HCT116 (cell line): ENCODE results near the gene FBXL16. TPM values are rescaled to one million over a fixed set of nuclear protein-coding genes. Genes with fewer than 3 reads are reported as not detected.

Source experiments
- ATAC-seq: fragments of 200-7000 bp; cut with Tn5 transposase; 2 replicates; pipeline ENCODE4 v1.9.1; 2020; ENCODE audit warnings: mild to moderate bottlenecking, moderate library complexity
- BruUV-seq: library from RNA; stranded (reverse); fragments of 400-500 nt; replicated peaks from 2 replicates; lab custom pipeline; 2021; lab: Mats Ljungman, UMichigan
- CTCF ChIA-PET: fragments of 300-600 bp; sonication (Branson Sonifier 250); formaldehyde crosslinking; loops from one replicate; lab custom pipeline; 2021; ENCODE audit warnings: antibody characterized with exemption; lab: Charles Lee
- POLR2A ChIA-PET: fragments of 300-600, 350-600 bp; sonication (Branson Sonifier 250); formaldehyde crosslinking; loops from one replicate; lab custom pipeline; 2021; ENCODE audit warnings: antibody characterized with exemption; lab: Charles Lee
- RAD21 ChIA-PET, 2 experiments: fragments of 300-600 bp; sonication (Branson Sonifier 250); formaldehyde crosslinking; loops; one replicate each; lab custom pipeline; 2023; ENCODE audit warnings: low total read pairs in 2 of 2; ENCODE audit not compliant: uncharacterized antibody in 2 of 2, unreplicated experiment in 2 of 2, low non-redundant PET in 1 of 2; lab: Charles Lee
- DNase-seq: peaks from one replicate; pipeline ENCODE4 v3.0.0-alpha.2; 2010; ENCODE audit warnings: low read depth, low spot score
- H2AFZ ChIP-seq: fragments of 200-600 bp; shearing (Covaris generic), sonication (generic); 2 replicates; pipeline ENCODE4 v1.6.1; 2017; ENCODE audit warnings: low read depth, mixed run types, mixed read lengths, antibody characterized with exemption, low read length; ENCODE audit not compliant: poor library complexity, severe bottlenecking
- H3K27ac ChIP-seq: 2 replicates; pipeline ENCODE4 v1.5.1; 2012; ENCODE audit warnings: low read depth, low read length
- H3K27me3 ChIP-seq: fragments of 200-600 bp; sonication (generic); 2 replicates; pipeline ENCODE4 v1.6.1; 2016; ENCODE audit warnings: mixed run types, low read length, mixed read lengths; ENCODE audit not compliant: insufficient read depth
- H3K36me3 ChIP-seq, 2 experiments: fragments of 200-500 bp in 1 of 2; fragments of 200-600 bp in 1 of 2; sonication (Bioruptor generic) in 1 of 2; sonication (generic) in 1 of 2; 2 replicates each; pipeline versions ENCODE4 v1.5.1 to v1.6.1; 2014 to 2016; ENCODE audit warnings: low read length in 2 of 2, inconsistent platforms in 1 of 2, mixed read lengths in 1 of 2, mixed run types in 1 of 2; ENCODE audit not compliant: insufficient read depth in 2 of 2, control insufficient read depth in 1 of 2
- H3K4me1 ChIP-seq, 2 experiments: fragments of 200-600 bp in 1 of 2; sonication (generic) in 1 of 2; 2 replicates each; pipeline versions ENCODE4 v1.5.1 to v1.6.1; 2012 to 2017; ENCODE audit warnings: low read length in 2 of 2, inconsistent platforms in 1 of 2, mild to moderate bottlenecking in 1 of 2, mixed read lengths in 1 of 2, mixed run types in 1 of 2, moderate library complexity in 1 of 2; ENCODE audit not compliant: insufficient read depth in 2 of 2, control insufficient read depth in 1 of 2
- H3K4me2 ChIP-seq: fragments of 200-600 bp; sonication (generic); 2 replicates; pipeline ENCODE4 v1.6.1; 2017; ENCODE audit warnings: mixed run types, low read length, mixed read lengths
- H3K4me3 ChIP-seq, 2 experiments: fragments of 200-600 bp in 1 of 2; sonication (generic) in 1 of 2; replicated peaks in 1 of 2; 2 replicates each; pipeline ENCODE4 v1.5.1; 2011 to 2016; ENCODE audit warnings: low read length in 2 of 2, control low read depth in 1 of 2, low read depth in 1 of 2, mild to moderate bottlenecking in 1 of 2, mixed read lengths in 1 of 2, mixed run types in 1 of 2
- H3K79me2 ChIP-seq: fragments of 200-600 bp; sonication (generic); 2 replicates; pipeline ENCODE4 v1.6.1; 2017; ENCODE audit warnings: mild to moderate bottlenecking, mixed run types, low read length, moderate library complexity, mixed read lengths; ENCODE audit not compliant: insufficient read depth
- H3K9ac ChIP-seq: fragments of 200-600 bp; sonication (generic); 2 replicates; pipeline ENCODE4 v1.6.1; 2016; ENCODE audit warnings: low read length, mixed read lengths
- H3K9me2 ChIP-seq: fragments of 200-600 bp; sonication (generic), shearing (Covaris generic); 2 replicates; pipeline ENCODE4 v1.6.1; 2017; ENCODE audit warnings: mixed run types, mild to moderate bottlenecking, moderate library complexity; ENCODE audit not compliant: insufficient read depth
- H3K9me3 ChIP-seq, 2 experiments: fragments of 200-500 bp in 1 of 2; fragments of 200-600 bp in 1 of 2; sonication (Bioruptor generic) in 1 of 2; sonication (generic) in 1 of 2; 2 replicates each; pipeline ENCODE4 v1.6.1; 2014 to 2017; ENCODE audit warnings: low read length in 2 of 2, mixed read lengths in 2 of 2, inconsistent platforms in 1 of 2, low read depth in 1 of 2, mild to moderate bottlenecking in 1 of 2, mixed run types in 1 of 2, moderate library complexity in 1 of 2; ENCODE audit not compliant: control insufficient read depth in 1 of 2, insufficient read depth in 1 of 2
- H4K20me1 ChIP-seq: fragments of 200-600 bp; sonication (generic), shearing (Covaris generic); 2 replicates; pipeline ENCODE4 v1.6.1; 2017; ENCODE audit warnings: mixed run types, mild to moderate bottlenecking, moderate library complexity; ENCODE audit not compliant: insufficient read depth
- CEBPB ChIP-seq: IDR thresholded peaks from 2 replicates; pipeline ENCODE4 v1.6.1; 2012; ENCODE audit warnings: low read depth
- EGR1 ChIP-seq: IDR thresholded peaks from 2 replicates; pipeline ENCODE4 v1.6.1; 2012; ENCODE audit warnings: low read depth
- ELF1 ChIP-seq: IDR thresholded peaks from 2 replicates; pipeline ENCODE4 v1.6.1; 2012; ENCODE audit warnings: low read depth, borderline replicate concordance
- EZH2 ChIP-seq: fragments of 200-600 bp; sonication (generic); IDR thresholded peaks from 2 replicates; pipeline ENCODE4 v1.6.1; 2017; ENCODE audit warnings: antibody characterized with exemption, mixed run types
- JUND ChIP-seq: IDR thresholded peaks from 2 replicates; pipeline ENCODE4 v1.6.1; 2012
- POLR2A ChIP-seq: IDR thresholded peaks from 2 replicates; pipeline ENCODE4 v1.7.0; 2011; ENCODE audit warnings: borderline replicate concordance; ENCODE audit not compliant: insufficient read depth, insufficient read length; ENCODE audit errors: extremely low read depth
- POLR2AphosphoS5 ChIP-seq: IDR thresholded peaks from 2 replicates; pipeline ENCODE4 v1.6.1; 2011; ENCODE audit warnings: mild to moderate bottlenecking, low read depth, low read length, moderate library complexity
- RAD21 ChIP-seq: IDR thresholded peaks from 2 replicates; pipeline ENCODE4 v1.6.1; 2012; ENCODE audit warnings: low read depth, mild to moderate bottlenecking
- SIN3A ChIP-seq: IDR thresholded peaks from 2 replicates; pipeline ENCODE4 v1.6.1; 2012; ENCODE audit warnings: low read depth
- SP1 ChIP-seq: IDR thresholded peaks from 2 replicates; pipeline ENCODE4 v1.6.1; 2012; ENCODE audit warnings: low read depth
- TCF7L2 ChIP-seq: IDR thresholded peaks from 2 replicates; pipeline ENCODE4 v1.7.0; 2011; ENCODE audit warnings: borderline replicate concordance, inconsistent platforms; ENCODE audit not compliant: insufficient read depth, insufficient read length; ENCODE audit errors: extremely low read depth
- YY1 ChIP-seq: IDR thresholded peaks from 2 replicates; pipeline ENCODE4 v1.6.1; 2011; ENCODE audit warnings: low read length, low read depth, moderate library complexity, mild to moderate bottlenecking; ENCODE audit not compliant: insufficient replicate concordance; ENCODE audit errors: extremely low read depth
- ZFX ChIP-seq: fragments of 450-650 bp; IDR thresholded peaks from 2 replicates; pipeline ENCODE4 v1.6.1; 2017
- ZNF274 ChIP-seq: fragments of 200-500 bp; sonication (Bioruptor generic); IDR thresholded peaks from 2 replicates; pipeline ENCODE4 v1.6.1; 2014; ENCODE audit warnings: mild to moderate bottlenecking, low read depth, low read length, inconsistent platforms
- intact Hi-C: fragments of 100-400 bp; cut with micrococcal nuclease; formaldehyde crosslinking; loops from 2 replicates; pipeline ENCODE4 v1.10.0; 2022
- total RNA-seq: library from RNA; stranded (reverse); gene quantifications from one replicate; pipeline ENCODE4 v1.2.1, GENCODE V29; 2021; ENCODE audit not compliant: unreplicated experiment
- TF ChIP-seq, protein P1 (sequence below), 3 experiments: fragments of 200-600 bp in 1 of 3; sonication (generic) in 1 of 3; IDR thresholded peaks in 2 of 3; conservative IDR thresholded peaks in 1 of 3; 2 replicates each; pipeline ENCODE4 v1.5.1; 2012 to 2017; ENCODE audit warnings: low read depth in 2 of 3, low read length in 2 of 3, antibody characterized with exemption in 1 of 3, borderline replicate concordance in 1 of 3, control low read depth in 1 of 3, mild to moderate bottlenecking in 1 of 3, mixed read lengths in 1 of 3, mixed run types in 1 of 3, moderate library complexity in 1 of 3; ENCODE audit not compliant: insufficient read depth in 1 of 3
- TF ChIP-seq, protein P2 (sequence below): IDR thresholded peaks from 2 replicates; pipeline ENCODE4 v1.6.1; 2012; ENCODE audit warnings: low read depth
- TF ChIP-seq, protein P3 (sequence below): IDR thresholded peaks from 2 replicates; pipeline ENCODE4 v1.6.1; 2012
- TF ChIP-seq, protein P4 (sequence below): IDR thresholded peaks from 2 replicates; pipeline ENCODE4 v1.6.1; 2012
- TF ChIP-seq, protein P5 (sequence below): IDR thresholded peaks from 2 replicates; pipeline ENCODE4 v1.6.1; 2011; ENCODE audit warnings: mild to moderate bottlenecking, low read length, moderate library complexity; ENCODE audit not compliant: insufficient replicate concordance; ENCODE audit errors: extremely low read depth

FBXL16 gene
- total RNA-seq, 1 experiment from 2014 or later: 49.7 TPM

DNA sequence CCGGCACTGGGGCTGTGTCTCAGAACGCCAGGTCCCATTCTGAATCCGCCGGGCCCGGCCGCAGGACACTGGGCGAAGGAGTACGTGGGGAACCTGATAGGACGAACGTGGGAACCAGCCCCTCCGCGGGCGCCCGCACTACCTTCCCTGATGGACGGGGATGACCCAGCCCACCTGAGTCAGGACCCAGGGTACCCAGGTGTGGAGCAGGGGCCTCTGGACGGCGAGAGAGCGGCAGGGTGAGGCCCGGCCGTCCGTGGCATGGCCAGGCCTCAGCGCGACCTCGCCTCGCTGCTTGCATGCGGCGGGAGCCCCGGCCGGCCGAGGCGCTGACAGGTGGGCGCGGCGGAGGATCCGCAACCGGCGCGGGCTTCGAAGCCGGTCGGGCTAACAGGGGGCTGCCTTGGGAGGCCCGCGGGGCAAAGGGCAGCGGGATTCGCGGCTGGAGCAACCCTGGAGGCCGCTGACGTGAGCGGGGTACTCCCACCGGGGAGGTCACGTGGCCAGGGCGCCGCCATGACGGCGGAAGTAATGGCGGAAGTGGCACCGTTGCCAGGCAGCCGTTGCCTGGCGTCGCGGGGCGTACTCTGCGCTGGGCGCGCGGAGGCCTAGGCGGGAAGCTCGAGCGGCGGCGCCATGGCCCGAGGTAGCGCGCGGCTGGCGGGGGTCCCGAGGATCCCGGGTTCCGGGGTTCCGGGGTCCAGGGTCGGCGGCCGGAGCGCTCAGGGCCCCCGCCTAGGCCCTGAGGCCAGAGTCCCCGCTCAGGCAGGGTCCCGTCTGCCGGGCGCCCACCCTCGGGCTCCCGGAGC lies 56.6 kb downstream of the FBXL16 start, which contains the start of gene WDR90:
Gene WDR90 (plus strand): TSS at position 585 of the 809 bp plus-strand sequence. CDS start 52 bp downstream, at position 637.
- RAD21 ChIA-PET: no interaction called here
- H3K4me2 ChIP-seq: peak within 1 kb of the TSS; percentile 84
- H4K20me1 ChIP-seq: no peaks in the 10 kb centered on the region
- peak within 1 kb of the TSS; percentile 96 for H3K27ac ChIP-seq
- ATAC-seq (peak; percentile 66), DNase-seq (peak; percentile 59)
- POLR2A ChIA-PET: no interaction called here
- BruUV-seq: no TSS peak
- CTCF ChIA-PET: interaction anchor here (1.9 to 2.3 kb wide), 2 partner anchors 11 to 30 kb away, joined by 5 to 13 read pairs; no protein-coding TSS in a partner anchor
- intact Hi-C loops: no loop called here
- no peaks in the 10 kb centered on the region for H3K27me3 ChIP-seq
- H2AFZ ChIP-seq: no peak within 1 kb of the TSS
- peak within 1 kb of the TSS; percentile 64 to 68 for H3K4me3 ChIP-seq
- no peaks in the 10 kb centered on the region for H3K9me3 ChIP-seq
- no peaks in the 10 kb centered on the region for H3K36me3 ChIP-seq
- H3K79me2 ChIP-seq: peaks cover 27% of the 10 kb centered on the region
- H3K9me2 ChIP-seq: no peaks in the 10 kb centered on the region
- H3K9ac ChIP-seq: peak within 1 kb of the TSS; percentile 82
- H3K4me1 ChIP-seq: peaks cover 19 to 40% of the 10 kb centered on the region in 2 experiments
- TF ChIP-seq, protein P1, sequence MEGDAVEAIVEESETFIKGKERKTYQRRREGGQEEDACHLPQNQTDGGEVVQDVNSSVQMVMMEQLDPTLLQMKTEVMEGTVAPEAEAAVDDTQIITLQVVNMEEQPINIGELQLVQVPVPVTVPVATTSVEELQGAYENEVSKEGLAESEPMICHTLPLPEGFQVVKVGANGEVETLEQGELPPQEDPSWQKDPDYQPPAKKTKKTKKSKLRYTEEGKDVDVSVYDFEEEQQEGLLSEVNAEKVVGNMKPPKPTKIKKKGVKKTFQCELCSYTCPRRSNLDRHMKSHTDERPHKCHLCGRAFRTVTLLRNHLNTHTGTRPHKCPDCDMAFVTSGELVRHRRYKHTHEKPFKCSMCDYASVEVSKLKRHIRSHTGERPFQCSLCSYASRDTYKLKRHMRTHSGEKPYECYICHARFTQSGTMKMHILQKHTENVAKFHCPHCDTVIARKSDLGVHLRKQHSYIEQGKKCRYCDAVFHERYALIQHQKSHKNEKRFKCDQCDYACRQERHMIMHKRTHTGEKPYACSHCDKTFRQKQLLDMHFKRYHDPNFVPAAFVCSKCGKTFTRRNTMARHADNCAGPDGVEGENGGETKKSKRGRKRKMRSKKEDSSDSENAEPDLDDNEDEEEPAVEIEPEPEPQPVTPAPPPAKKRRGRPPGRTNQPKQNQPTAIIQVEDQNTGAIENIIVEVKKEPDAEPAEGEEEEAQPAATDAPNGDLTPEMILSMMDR (IDR thresholded peaks at IDR 0.05 in 2 of 3, conservative IDR thresholded peaks at IDR 0.05 in 1 of 3; ENCODE audit: borderline replicate concordance in 1 of 3, insufficient read depth in 1 of 3, low read depth in 2 of 3, low read length in 2 of 3): no peak
- TF ChIP-seq POLR2AphosphoS5: no peak; the same call in 1 of the 2 replicates
- TF ChIP-seq, protein P2, sequence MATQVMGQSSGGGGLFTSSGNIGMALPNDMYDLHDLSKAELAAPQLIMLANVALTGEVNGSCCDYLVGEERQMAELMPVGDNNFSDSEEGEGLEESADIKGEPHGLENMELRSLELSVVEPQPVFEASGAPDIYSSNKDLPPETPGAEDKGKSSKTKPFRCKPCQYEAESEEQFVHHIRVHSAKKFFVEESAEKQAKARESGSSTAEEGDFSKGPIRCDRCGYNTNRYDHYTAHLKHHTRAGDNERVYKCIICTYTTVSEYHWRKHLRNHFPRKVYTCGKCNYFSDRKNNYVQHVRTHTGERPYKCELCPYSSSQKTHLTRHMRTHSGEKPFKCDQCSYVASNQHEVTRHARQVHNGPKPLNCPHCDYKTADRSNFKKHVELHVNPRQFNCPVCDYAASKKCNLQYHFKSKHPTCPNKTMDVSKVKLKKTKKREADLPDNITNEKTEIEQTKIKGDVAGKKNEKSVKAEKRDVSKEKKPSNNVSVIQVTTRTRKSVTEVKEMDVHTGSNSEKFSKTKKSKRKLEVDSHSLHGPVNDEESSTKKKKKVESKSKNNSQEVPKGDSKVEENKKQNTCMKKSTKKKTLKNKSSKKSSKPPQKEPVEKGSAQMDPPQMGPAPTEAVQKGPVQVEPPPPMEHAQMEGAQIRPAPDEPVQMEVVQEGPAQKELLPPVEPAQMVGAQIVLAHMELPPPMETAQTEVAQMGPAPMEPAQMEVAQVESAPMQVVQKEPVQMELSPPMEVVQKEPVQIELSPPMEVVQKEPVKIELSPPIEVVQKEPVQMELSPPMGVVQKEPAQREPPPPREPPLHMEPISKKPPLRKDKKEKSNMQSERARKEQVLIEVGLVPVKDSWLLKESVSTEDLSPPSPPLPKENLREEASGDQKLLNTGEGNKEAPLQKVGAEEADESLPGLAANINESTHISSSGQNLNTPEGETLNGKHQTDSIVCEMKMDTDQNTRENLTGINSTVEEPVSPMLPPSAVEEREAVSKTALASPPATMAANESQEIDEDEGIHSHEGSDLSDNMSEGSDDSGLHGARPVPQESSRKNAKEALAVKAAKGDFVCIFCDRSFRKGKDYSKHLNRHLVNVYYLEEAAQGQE: no peak
- no peak for TF ChIP-seq TCF7L2
- TF ChIP-seq ZNF274: no peak
- TF ChIP-seq YY1: peak; percentile 92
- TF ChIP-seq SP1: no peak
- TF ChIP-seq CEBPB: no peak
- TF ChIP-seq, protein P3, sequence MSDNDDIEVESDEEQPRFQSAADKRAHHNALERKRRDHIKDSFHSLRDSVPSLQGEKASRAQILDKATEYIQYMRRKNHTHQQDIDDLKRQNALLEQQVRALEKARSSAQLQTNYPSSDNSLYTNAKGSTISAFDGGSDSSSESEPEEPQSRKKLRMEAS: peak; percentile 90
- TF ChIP-seq RAD21: no peak
- TF ChIP-seq, protein P4, sequence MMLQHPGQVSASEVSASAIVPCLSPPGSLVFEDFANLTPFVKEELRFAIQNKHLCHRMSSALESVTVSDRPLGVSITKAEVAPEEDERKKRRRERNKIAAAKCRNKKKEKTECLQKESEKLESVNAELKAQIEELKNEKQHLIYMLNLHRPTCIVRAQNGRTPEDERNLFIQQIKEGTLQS: no peak
- peak; percentile 96 for TF ChIP-seq ZFX
- TF ChIP-seq POLR2A: peak; percentile 44
- TF ChIP-seq, protein P5, sequence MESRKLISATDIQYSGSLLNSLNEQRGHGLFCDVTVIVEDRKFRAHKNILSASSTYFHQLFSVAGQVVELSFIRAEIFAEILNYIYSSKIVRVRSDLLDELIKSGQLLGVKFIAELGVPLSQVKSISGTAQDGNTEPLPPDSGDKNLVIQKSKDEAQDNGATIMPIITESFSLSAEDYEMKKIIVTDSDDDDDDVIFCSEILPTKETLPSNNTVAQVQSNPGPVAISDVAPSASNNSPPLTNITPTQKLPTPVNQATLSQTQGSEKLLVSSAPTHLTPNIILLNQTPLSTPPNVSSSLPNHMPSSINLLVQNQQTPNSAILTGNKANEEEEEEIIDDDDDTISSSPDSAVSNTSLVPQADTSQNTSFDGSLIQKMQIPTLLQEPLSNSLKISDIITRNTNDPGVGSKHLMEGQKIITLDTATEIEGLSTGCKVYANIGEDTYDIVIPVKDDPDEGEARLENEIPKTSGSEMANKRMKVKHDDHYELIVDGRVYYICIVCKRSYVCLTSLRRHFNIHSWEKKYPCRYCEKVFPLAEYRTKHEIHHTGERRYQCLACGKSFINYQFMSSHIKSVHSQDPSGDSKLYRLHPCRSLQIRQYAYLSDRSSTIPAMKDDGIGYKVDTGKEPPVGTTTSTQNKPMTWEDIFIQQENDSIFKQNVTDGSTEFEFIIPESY: no peak
- TF ChIP-seq SIN3A: peak; percentile 72
- TF ChIP-seq JUND: no peak
- no peak for TF ChIP-seq EGR1
- TF ChIP-seq ELF1: no peak; the same call in 1 of the 2 replicates
- no peak for TF ChIP-seq EZH2
